Chondrocyte (in vitro differentiated cells): Measurements from ENCODE around the gene GPS1. TPM values are rescaled to one million over a fixed set of nuclear protein-coding genes. Genes with fewer than 3 reads are reported as not detected.
A peak's percentile ranks its signal among the peaks of the same experiment; 100 is the strongest.

ENCODE experiments used
- DNase-seq: peaks from one replicate; pipeline ENCODE4 v3.0.0; 2021; ENCODE audit warnings: mixed read lengths, low spot score
- H3K27ac Mint-ChIP-seq: one replicate; pipeline ENCODE4 v1.8.0; 2021; ENCODE audit warnings: mild to moderate bottlenecking, moderate library complexity, mixed read lengths; ENCODE audit not compliant: unreplicated experiment
- H3K27me3 Mint-ChIP-seq: 2 replicates; pipeline ENCODE4 v1.8.0; 2021; ENCODE audit warnings: low read depth, mixed read lengths
- H3K36me3 Mint-ChIP-seq: 2 replicates; pipeline ENCODE4 v1.8.0; 2021; ENCODE audit warnings: low read depth, mixed read lengths
- H3K4me1 Mint-ChIP-seq: 2 replicates; pipeline ENCODE4 v1.8.0; 2021; ENCODE audit warnings: low read depth, mild to moderate bottlenecking, mixed read lengths
- H3K4me3 Mint-ChIP-seq: one replicate; pipeline ENCODE4 v1.8.0; 2021; ENCODE audit warnings: mild to moderate bottlenecking, moderate library complexity, mixed read lengths; ENCODE audit not compliant: unreplicated experiment
- H3K9me3 Mint-ChIP-seq: 2 replicates; pipeline ENCODE4 v1.8.0; 2021; ENCODE audit warnings: low read depth, mixed read lengths
- CTCF ChIP-seq: fragments of 200-600 bp; sonication (generic); IDR thresholded peaks from 2 replicates; pipeline ENCODE4 v1.5.0; 2021; ENCODE audit warnings: antibody characterized with exemption, mild to moderate bottlenecking, moderate library complexity
- total RNA-seq: library from RNA; stranded (reverse); gene quantifications from 3 replicates; pipeline ENCODE4 v1.2.1, GENCODE V29; 2021

The GPS1 gene
- total RNA-seq, 1 donor from 2014 or later: 82.8 TPM

- H3K4me3 Mint-ChIP-seq: peak overlapping the region; percentile 64
- H3K27ac Mint-ChIP-seq: no peak overlapping the region
- TF ChIP-seq CTCF: no peak
- no peaks in the 10 kb centered on the region for H3K9me3 Mint-ChIP-seq
- DNase-seq: no peak
- H3K36me3 Mint-ChIP-seq: peaks cover under 1% of the 10 kb centered on the region
- no peaks in the 10 kb centered on the region for H3K27me3 Mint-ChIP-seq
- peaks cover 15% of the 10 kb centered on the region for H3K4me1 Mint-ChIP-seq
Measured at GRCh38 chr17:82065193-82065637, 13.5 kb downstream of the GPS1 start.

- Mint-ChIP-seq H3K36me3 (no peaks in the 10 kb centered on the region), H3K4me1 (peaks cover 15% of the 10 kb centered on the region), H3K4me3 (peak within 1 kb of the TSS; percentile 66), H3K27me3 (no peaks in the 10 kb centered on the region), H3K27ac (peak within 1 kb of the TSS; percentile 45), H3K9me3 (no peaks in the 10 kb centered on the region)
- no peak for DNase-seq
- TF ChIP-seq CTCF: no peak
Measured at GRCh38 chr17:82065638-82066303, 14.1 kb downstream of the GPS1 start, which contains the start of gene DUS1L. Gene DUS1L, minus strand, starts transcription at chr17:82065804. Its CDS starts 745 bp downstream, at chr17:82065059.

- peaks cover 6% of the 10 kb centered on the region for H3K4me1 Mint-ChIP-seq
- no peak overlapping the region for H3K27ac Mint-ChIP-seq
- TF ChIP-seq CTCF: no peak
- no peaks in the 10 kb centered on the region for H3K27me3 Mint-ChIP-seq
- H3K4me3 Mint-ChIP-seq: no peak overlapping the region
- no peak for DNase-seq
- H3K36me3 Mint-ChIP-seq: no peaks in the 10 kb centered on the region
- H3K9me3 Mint-ChIP-seq: no peaks in the 10 kb centered on the region
Measured at GRCh38 chr17:82070611-82071010, 18.9 kb downstream of the GPS1 start.

GRCh38 chr17:82072827-82073226 lies 21.1 kb downstream of the GPS1 start:
- Mint-ChIP-seq H3K9me3 (no peaks in the 10 kb centered on the region), H3K27me3 (no peaks in the 10 kb centered on the region), H3K4me3 (no peak overlapping the region), H3K36me3 (no peaks in the 10 kb centered on the region), H3K4me1 (no peaks in the 10 kb centered on the region), H3K27ac (no peak overlapping the region)
- no peak for DNase-seq
- TF ChIP-seq CTCF: no peak

GRCh38 chr17:82073446-82073845 lies 21.7 kb downstream of the GPS1 start:
- Mint-ChIP-seq H3K9me3 (no peaks in the 10 kb centered on the region), H3K27ac (peak overlapping the region; percentile 49)
- TF ChIP-seq CTCF: no peak

More at GRCh38 chr17:82073446-82073845, 21.7 kb downstream of the GPS1 start:
- H3K4me1 Mint-ChIP-seq: no peaks in the 10 kb centered on the region
- no peak overlapping the region for H3K4me3 Mint-ChIP-seq
- H3K27me3 Mint-ChIP-seq: no peaks in the 10 kb centered on the region
- DNase-seq: no peak
- peaks cover 3% of the 10 kb centered on the region for H3K36me3 Mint-ChIP-seq
